HCT116 (cell line): ENCODE data around the gene SEMA3C. TPM values are rescaled to one million over a fixed set of nuclear protein-coding genes. Genes with fewer than 3 reads are reported as not detected.

Experiments used
- ATAC-seq: fragments of 200-7000 bp; cut with Tn5 transposase; 2 replicates; pipeline ENCODE4 v1.9.1; 2020; ENCODE audit warnings: mild to moderate bottlenecking, moderate library complexity
- BruUV-seq: library from RNA; stranded (reverse); fragments of 400-500 nt; replicated peaks from 2 replicates; lab custom pipeline; 2021; lab: Mats Ljungman, UMichigan
- CTCF ChIA-PET: fragments of 300-600 bp; sonication (Branson Sonifier 250); formaldehyde crosslinking; loops from one replicate; lab custom pipeline; 2021; ENCODE audit warnings: antibody characterized with exemption; lab: Charles Lee
- POLR2A ChIA-PET: fragments of 300-600, 350-600 bp; sonication (Branson Sonifier 250); formaldehyde crosslinking; loops from one replicate; lab custom pipeline; 2021; ENCODE audit warnings: antibody characterized with exemption; lab: Charles Lee
- RAD21 ChIA-PET, 2 experiments: fragments of 300-600 bp; sonication (Branson Sonifier 250); formaldehyde crosslinking; loops; one replicate each; lab custom pipeline; 2023; ENCODE audit warnings: low total read pairs in 2 of 2; ENCODE audit not compliant: uncharacterized antibody in 2 of 2, unreplicated experiment in 2 of 2, low non-redundant PET in 1 of 2; lab: Charles Lee
- DNase-seq: peaks from one replicate; pipeline ENCODE4 v3.0.0-alpha.2; 2010; ENCODE audit warnings: low read depth, low spot score
- H2AFZ ChIP-seq: fragments of 200-600 bp; shearing (Covaris generic), sonication (generic); 2 replicates; pipeline ENCODE4 v1.6.1; 2017; ENCODE audit warnings: low read depth, mixed run types, mixed read lengths, antibody characterized with exemption, low read length; ENCODE audit not compliant: poor library complexity, severe bottlenecking
- H3K27ac ChIP-seq: 2 replicates; pipeline ENCODE4 v1.5.1; 2012; ENCODE audit warnings: low read depth, low read length
- H3K27me3 ChIP-seq: fragments of 200-600 bp; sonication (generic); 2 replicates; pipeline ENCODE4 v1.6.1; 2016; ENCODE audit warnings: mixed run types, low read length, mixed read lengths; ENCODE audit not compliant: insufficient read depth
- H3K36me3 ChIP-seq, 2 experiments: fragments of 200-500 bp in 1 of 2; fragments of 200-600 bp in 1 of 2; sonication (Bioruptor generic) in 1 of 2; sonication (generic) in 1 of 2; 2 replicates each; pipeline versions ENCODE4 v1.5.1 to v1.6.1; 2014 to 2016; ENCODE audit warnings: low read length in 2 of 2, inconsistent platforms in 1 of 2, mixed read lengths in 1 of 2, mixed run types in 1 of 2; ENCODE audit not compliant: insufficient read depth in 2 of 2, control insufficient read depth in 1 of 2
- H3K4me1 ChIP-seq, 2 experiments: fragments of 200-600 bp in 1 of 2; sonication (generic) in 1 of 2; 2 replicates each; pipeline versions ENCODE4 v1.5.1 to v1.6.1; 2012 to 2017; ENCODE audit warnings: low read length in 2 of 2, inconsistent platforms in 1 of 2, mild to moderate bottlenecking in 1 of 2, mixed read lengths in 1 of 2, mixed run types in 1 of 2, moderate library complexity in 1 of 2; ENCODE audit not compliant: insufficient read depth in 2 of 2, control insufficient read depth in 1 of 2
- H3K4me2 ChIP-seq: fragments of 200-600 bp; sonication (generic); 2 replicates; pipeline ENCODE4 v1.6.1; 2017; ENCODE audit warnings: mixed run types, low read length, mixed read lengths
- H3K4me3 ChIP-seq, 2 experiments: fragments of 200-600 bp in 1 of 2; sonication (generic) in 1 of 2; replicated peaks in 1 of 2; 2 replicates each; pipeline ENCODE4 v1.5.1; 2011 to 2016; ENCODE audit warnings: low read length in 2 of 2, control low read depth in 1 of 2, low read depth in 1 of 2, mild to moderate bottlenecking in 1 of 2, mixed read lengths in 1 of 2, mixed run types in 1 of 2
- H3K79me2 ChIP-seq: fragments of 200-600 bp; sonication (generic); 2 replicates; pipeline ENCODE4 v1.6.1; 2017; ENCODE audit warnings: mild to moderate bottlenecking, mixed run types, low read length, moderate library complexity, mixed read lengths; ENCODE audit not compliant: insufficient read depth
- H3K9ac ChIP-seq: fragments of 200-600 bp; sonication (generic); 2 replicates; pipeline ENCODE4 v1.6.1; 2016; ENCODE audit warnings: low read length, mixed read lengths
- H3K9me2 ChIP-seq: fragments of 200-600 bp; sonication (generic), shearing (Covaris generic); 2 replicates; pipeline ENCODE4 v1.6.1; 2017; ENCODE audit warnings: mixed run types, mild to moderate bottlenecking, moderate library complexity; ENCODE audit not compliant: insufficient read depth
- H3K9me3 ChIP-seq, 2 experiments: fragments of 200-500 bp in 1 of 2; fragments of 200-600 bp in 1 of 2; sonication (Bioruptor generic) in 1 of 2; sonication (generic) in 1 of 2; 2 replicates each; pipeline ENCODE4 v1.6.1; 2014 to 2017; ENCODE audit warnings: low read length in 2 of 2, mixed read lengths in 2 of 2, inconsistent platforms in 1 of 2, low read depth in 1 of 2, mild to moderate bottlenecking in 1 of 2, mixed run types in 1 of 2, moderate library complexity in 1 of 2; ENCODE audit not compliant: control insufficient read depth in 1 of 2, insufficient read depth in 1 of 2
- H4K20me1 ChIP-seq: fragments of 200-600 bp; sonication (generic), shearing (Covaris generic); 2 replicates; pipeline ENCODE4 v1.6.1; 2017; ENCODE audit warnings: mixed run types, mild to moderate bottlenecking, moderate library complexity; ENCODE audit not compliant: insufficient read depth
- CEBPB ChIP-seq: IDR thresholded peaks from 2 replicates; pipeline ENCODE4 v1.6.1; 2012; ENCODE audit warnings: low read depth
- ELF1 ChIP-seq: IDR thresholded peaks from 2 replicates; pipeline ENCODE4 v1.6.1; 2012; ENCODE audit warnings: low read depth, borderline replicate concordance
- EZH2phosphoT487 ChIP-seq: fragments of 200-600 bp; IDR thresholded peaks from 2 replicates; pipeline ENCODE4 v1.6.1; 2018; ENCODE audit warnings: antibody characterized with exemption, borderline replicate concordance
- POLR2A ChIP-seq: IDR thresholded peaks from 2 replicates; pipeline ENCODE4 v1.7.0; 2011; ENCODE audit warnings: borderline replicate concordance; ENCODE audit not compliant: insufficient read depth, insufficient read length; ENCODE audit errors: extremely low read depth
- POLR2AphosphoS5 ChIP-seq: IDR thresholded peaks from 2 replicates; pipeline ENCODE4 v1.6.1; 2011; ENCODE audit warnings: mild to moderate bottlenecking, low read depth, low read length, moderate library complexity
- SIN3A ChIP-seq: IDR thresholded peaks from 2 replicates; pipeline ENCODE4 v1.6.1; 2012; ENCODE audit warnings: low read depth
- SP1 ChIP-seq: IDR thresholded peaks from 2 replicates; pipeline ENCODE4 v1.6.1; 2012; ENCODE audit warnings: low read depth
- SRF ChIP-seq: IDR thresholded peaks from 2 replicates; pipeline ENCODE4 v1.6.1; 2012; ENCODE audit warnings: low read depth
- TCF7L2 ChIP-seq: IDR thresholded peaks from 2 replicates; pipeline ENCODE4 v1.7.0; 2011; ENCODE audit warnings: borderline replicate concordance, inconsistent platforms; ENCODE audit not compliant: insufficient read depth, insufficient read length; ENCODE audit errors: extremely low read depth
- YY1 ChIP-seq: IDR thresholded peaks from 2 replicates; pipeline ENCODE4 v1.6.1; 2011; ENCODE audit warnings: low read length, low read depth, moderate library complexity, mild to moderate bottlenecking; ENCODE audit not compliant: insufficient replicate concordance; ENCODE audit errors: extremely low read depth
- ZFX ChIP-seq: fragments of 450-650 bp; IDR thresholded peaks from 2 replicates; pipeline ENCODE4 v1.6.1; 2017
- ZNF274 ChIP-seq: fragments of 200-500 bp; sonication (Bioruptor generic); IDR thresholded peaks from 2 replicates; pipeline ENCODE4 v1.6.1; 2014; ENCODE audit warnings: mild to moderate bottlenecking, low read depth, low read length, inconsistent platforms
- intact Hi-C: fragments of 100-400 bp; cut with micrococcal nuclease; formaldehyde crosslinking; loops from 2 replicates; pipeline ENCODE4 v1.10.0; 2022
- total RNA-seq: library from RNA; stranded (reverse); gene quantifications from one replicate; pipeline ENCODE4 v1.2.1, GENCODE V29; 2021; ENCODE audit not compliant: unreplicated experiment
- TF ChIP-seq, protein P1 (sequence below): IDR thresholded peaks from 2 replicates; pipeline ENCODE4 v1.6.1; 2012
- TF ChIP-seq, protein P2 (sequence below): IDR thresholded peaks from 2 replicates; pipeline ENCODE4 v1.6.1; 2011; ENCODE audit warnings: mild to moderate bottlenecking, low read length, moderate library complexity; ENCODE audit not compliant: insufficient replicate concordance; ENCODE audit errors: extremely low read depth
- TF ChIP-seq, protein P3 (sequence below): IDR thresholded peaks from 2 replicates; pipeline ENCODE4 v1.6.1; 2012

SEMA3C gene
- total RNA-seq, 1 experiment from 2014 or later: 25.3 TPM

DNA sequence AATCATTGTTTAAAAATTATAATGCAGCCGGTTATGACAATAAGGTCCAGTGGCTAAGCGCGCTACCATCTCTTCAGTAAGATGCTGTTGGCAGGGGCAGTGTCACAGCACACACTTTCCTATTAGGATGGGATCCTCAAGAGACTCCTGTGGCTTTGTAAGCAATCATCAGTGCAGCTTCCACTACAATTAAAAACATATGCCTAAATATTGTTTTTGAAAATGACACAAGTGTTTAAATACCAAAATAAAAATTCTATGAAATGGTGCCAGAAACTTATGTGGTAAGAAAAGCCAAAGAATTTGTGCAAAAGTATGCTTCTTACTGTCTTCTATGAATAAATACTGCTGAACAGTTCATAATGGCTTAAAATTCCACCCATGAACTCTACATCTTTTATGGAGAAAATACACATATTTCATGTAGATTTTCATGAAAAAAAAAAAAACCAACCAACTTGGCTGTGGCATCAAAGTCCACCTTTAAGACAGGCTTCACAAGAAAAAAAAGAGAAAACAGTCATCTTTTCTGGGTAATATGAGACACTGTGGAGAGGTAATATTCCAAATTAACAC, 132.8 kb downstream of the SEMA3C start:
- BruUV-seq: no TSS peak
- Histone ChIP-seq H3K9ac (no peak overlapping the region), H3K27ac (no peak overlapping the region), H3K4me2 (no peak overlapping the region), H4K20me1 (no peaks in the 10 kb centered on the region), H3K9me2 (no peaks in the 10 kb centered on the region), H3K4me1 (peaks cover 24 to 25% of the 10 kb centered on the region in 2 experiments), H3K9me3 (no peaks in the 10 kb centered on the region), H3K4me3 (no peak overlapping the region), H3K27me3 (no peaks in the 10 kb centered on the region), H3K36me3 (no peaks in the 10 kb centered on the region), H3K79me2 (no peaks in the 10 kb centered on the region), H2AFZ (no peak overlapping the region)
- ChIA-PET POLR2A (no interaction called here), RAD21 (no interaction called here), CTCF (no interaction called here)
- DNase-seq: no peak
- no peak for ATAC-seq
- TF ChIP-seq, protein P1, sequence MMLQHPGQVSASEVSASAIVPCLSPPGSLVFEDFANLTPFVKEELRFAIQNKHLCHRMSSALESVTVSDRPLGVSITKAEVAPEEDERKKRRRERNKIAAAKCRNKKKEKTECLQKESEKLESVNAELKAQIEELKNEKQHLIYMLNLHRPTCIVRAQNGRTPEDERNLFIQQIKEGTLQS: no peak
- TF ChIP-seq EZH2phosphoT487: no peak
- TF ChIP-seq ZNF274: no peak
- TF ChIP-seq, protein P2, sequence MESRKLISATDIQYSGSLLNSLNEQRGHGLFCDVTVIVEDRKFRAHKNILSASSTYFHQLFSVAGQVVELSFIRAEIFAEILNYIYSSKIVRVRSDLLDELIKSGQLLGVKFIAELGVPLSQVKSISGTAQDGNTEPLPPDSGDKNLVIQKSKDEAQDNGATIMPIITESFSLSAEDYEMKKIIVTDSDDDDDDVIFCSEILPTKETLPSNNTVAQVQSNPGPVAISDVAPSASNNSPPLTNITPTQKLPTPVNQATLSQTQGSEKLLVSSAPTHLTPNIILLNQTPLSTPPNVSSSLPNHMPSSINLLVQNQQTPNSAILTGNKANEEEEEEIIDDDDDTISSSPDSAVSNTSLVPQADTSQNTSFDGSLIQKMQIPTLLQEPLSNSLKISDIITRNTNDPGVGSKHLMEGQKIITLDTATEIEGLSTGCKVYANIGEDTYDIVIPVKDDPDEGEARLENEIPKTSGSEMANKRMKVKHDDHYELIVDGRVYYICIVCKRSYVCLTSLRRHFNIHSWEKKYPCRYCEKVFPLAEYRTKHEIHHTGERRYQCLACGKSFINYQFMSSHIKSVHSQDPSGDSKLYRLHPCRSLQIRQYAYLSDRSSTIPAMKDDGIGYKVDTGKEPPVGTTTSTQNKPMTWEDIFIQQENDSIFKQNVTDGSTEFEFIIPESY: no peak
- TF ChIP-seq SRF: no peak
- no peak for TF ChIP-seq SP1
- TF ChIP-seq YY1: no peak
- no peak for TF ChIP-seq SIN3A
- no peak for TF ChIP-seq ZFX
- no peak for TF ChIP-seq POLR2A
- no peak for TF ChIP-seq ELF1
- TF ChIP-seq POLR2AphosphoS5: no peak
- TF ChIP-seq, protein P3, sequence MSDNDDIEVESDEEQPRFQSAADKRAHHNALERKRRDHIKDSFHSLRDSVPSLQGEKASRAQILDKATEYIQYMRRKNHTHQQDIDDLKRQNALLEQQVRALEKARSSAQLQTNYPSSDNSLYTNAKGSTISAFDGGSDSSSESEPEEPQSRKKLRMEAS: no peak
- no peak for TF ChIP-seq TCF7L2
- TF ChIP-seq CEBPB: no peak
- intact Hi-C loops: no loop called here
